SU-DHL-6 (cell line): ENCODE results near the gene CRISPLD2.

Source experiments
- H2AFZ ChIP-seq: fragments of 200-600 bp; sonication (generic); 2 replicates; pipeline ENCODE4 v1.6.1; 2014; ENCODE audit warnings: low read depth, mild to moderate bottlenecking, moderate library complexity, mixed read lengths, antibody characterized with exemption, low read length; ENCODE audit not compliant: severe bottlenecking
- H3F3A ChIP-seq: fragments of 200-600 bp; shearing (Covaris generic); 2 replicates; pipeline ENCODE4 v1.6.0; 2016; ENCODE audit warnings: antibody characterized with exemption, mild to moderate bottlenecking; ENCODE audit not compliant: insufficient read depth
- H3K27ac ChIP-seq: fragments of 200-600 bp; sonication (generic); 2 replicates; pipeline ENCODE4 v1.5.1; 2016; ENCODE audit warnings: low read depth, mild to moderate bottlenecking, low read length, moderate library complexity, mixed read lengths
- H3K27me3 ChIP-seq: fragments of 200-600 bp; sonication (generic), shearing (Covaris generic); 2 replicates; pipeline ENCODE4 v1.6.0; 2014; ENCODE audit warnings: mild to moderate bottlenecking, low read length
- H3K36me3 ChIP-seq: fragments of 200-600 bp; sonication (generic); 2 replicates; pipeline ENCODE4 v1.6.1; 2014; ENCODE audit warnings: mild to moderate bottlenecking, low read length, mixed read lengths
- H3K4me2 ChIP-seq: fragments of 300-600, 200-600 bp; shearing (Covaris generic), sonication (generic); 2 replicates; pipeline ENCODE4 v1.6.0; 2014; ENCODE audit warnings: low read length, low read depth, mild to moderate bottlenecking; ENCODE audit not compliant: poor library complexity, severe bottlenecking
- H3K4me3 ChIP-seq: fragments of 200-600 bp; sonication (generic); 2 replicates; pipeline ENCODE4 v1.5.1; 2014; ENCODE audit warnings: antibody characterized with exemption, low read length, mild to moderate bottlenecking, mixed read lengths; ENCODE audit not compliant: insufficient read depth, poor library complexity, severe bottlenecking
- H3K79me2 ChIP-seq: fragments of 200-600 bp; sonication (generic); 2 replicates; pipeline ENCODE4 v1.6.1; 2014; ENCODE audit warnings: mild to moderate bottlenecking, low read length, moderate library complexity; ENCODE audit not compliant: insufficient read depth
- H3K9ac ChIP-seq: fragments of 200-600 bp; sonication (generic); 2 replicates; pipeline ENCODE4 v1.7.0; 2014; ENCODE audit warnings: mild to moderate bottlenecking, low read length
- H3K9me2 ChIP-seq: fragments of 200-600 bp; sonication (generic); replicated peaks from 2 replicates; pipeline ENCODE4 v1.6.1; 2014; ENCODE audit warnings: low read length; ENCODE audit not compliant: insufficient read depth
- H3K9me3 ChIP-seq: fragments of 200-600 bp; sonication (generic); 2 replicates; pipeline ENCODE4 v1.6.1; 2014; ENCODE audit warnings: low read length, mixed read lengths; ENCODE audit not compliant: insufficient read depth
- H4K20me1 ChIP-seq: fragments of 200-600 bp; sonication (generic); 2 replicates; pipeline ENCODE4 v1.6.1; 2014; ENCODE audit warnings: low read depth, mild to moderate bottlenecking, antibody characterized with exemption, low read length, moderate library complexity, mixed read lengths
- EZH2phosphoT487 ChIP-seq: fragments of 200-600 bp; sonication (generic), shearing (Covaris generic); conservative IDR thresholded peaks from 2 replicates; pipeline ENCODE4 v1.6.1; 2018; ENCODE audit warnings: mild to moderate bottlenecking, antibody characterized with exemption, low read length, moderate library complexity, mixed read lengths
- TF ChIP-seq, protein P1 (sequence below): fragments of 200-600 bp; sonication (generic); IDR thresholded peaks from one replicate; pipeline ENCODE4 v1.5.1; 2017; ENCODE audit warnings: antibody characterized with exemption, mild to moderate bottlenecking, low read length, moderate library complexity; ENCODE audit not compliant: insufficient read depth, poor library complexity, severe bottlenecking

The CRISPLD2 gene

DNA sequence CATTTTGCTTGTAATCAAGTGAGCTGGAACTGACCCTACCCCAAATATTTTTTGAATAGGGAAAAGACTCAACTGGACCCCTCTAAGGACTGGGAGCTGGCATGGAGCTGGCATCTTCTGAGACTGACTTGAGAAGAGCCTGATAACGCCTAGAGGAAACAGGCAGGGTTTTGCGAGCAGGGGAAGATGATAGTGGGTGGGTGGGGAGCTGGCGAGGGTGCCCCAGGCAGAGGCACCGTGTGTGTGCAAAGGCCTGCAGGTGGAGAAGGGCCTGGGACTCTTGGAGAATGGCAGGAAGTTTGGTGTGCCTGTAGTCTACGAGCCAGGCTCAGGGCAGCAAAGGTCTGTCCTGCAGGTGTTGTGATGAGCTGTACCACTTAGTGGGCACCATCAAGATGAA, 4.1 kb downstream of the CRISPLD2 start:
- TF ChIP-seq EZH2phosphoT487, result no peak
- TF ChIP-seq, protein P1, sequence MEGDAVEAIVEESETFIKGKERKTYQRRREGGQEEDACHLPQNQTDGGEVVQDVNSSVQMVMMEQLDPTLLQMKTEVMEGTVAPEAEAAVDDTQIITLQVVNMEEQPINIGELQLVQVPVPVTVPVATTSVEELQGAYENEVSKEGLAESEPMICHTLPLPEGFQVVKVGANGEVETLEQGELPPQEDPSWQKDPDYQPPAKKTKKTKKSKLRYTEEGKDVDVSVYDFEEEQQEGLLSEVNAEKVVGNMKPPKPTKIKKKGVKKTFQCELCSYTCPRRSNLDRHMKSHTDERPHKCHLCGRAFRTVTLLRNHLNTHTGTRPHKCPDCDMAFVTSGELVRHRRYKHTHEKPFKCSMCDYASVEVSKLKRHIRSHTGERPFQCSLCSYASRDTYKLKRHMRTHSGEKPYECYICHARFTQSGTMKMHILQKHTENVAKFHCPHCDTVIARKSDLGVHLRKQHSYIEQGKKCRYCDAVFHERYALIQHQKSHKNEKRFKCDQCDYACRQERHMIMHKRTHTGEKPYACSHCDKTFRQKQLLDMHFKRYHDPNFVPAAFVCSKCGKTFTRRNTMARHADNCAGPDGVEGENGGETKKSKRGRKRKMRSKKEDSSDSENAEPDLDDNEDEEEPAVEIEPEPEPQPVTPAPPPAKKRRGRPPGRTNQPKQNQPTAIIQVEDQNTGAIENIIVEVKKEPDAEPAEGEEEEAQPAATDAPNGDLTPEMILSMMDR, result no peak
- no peaks in the 10 kb centered on the region for H3F3A ChIP-seq
- H3K9ac ChIP-seq, result no peak overlapping the region
- H3K9me3 ChIP-seq, result no peaks in the 10 kb centered on the region
- no peak overlapping the region for H3K27ac ChIP-seq
- H3K4me3 ChIP-seq, result no peak overlapping the region
- no peaks in the 10 kb centered on the region for H3K27me3 ChIP-seq
- H3K9me2 ChIP-seq, result no peaks in the 10 kb centered on the region
- no peaks in the 10 kb centered on the region for H3K79me2 ChIP-seq
- no peaks in the 10 kb centered on the region for H4K20me1 ChIP-seq
- no peaks in the 10 kb centered on the region for H3K36me3 ChIP-seq
- no peak overlapping the region for H2AFZ ChIP-seq
- no peak overlapping the region for H3K4me2 ChIP-seq

DNA sequence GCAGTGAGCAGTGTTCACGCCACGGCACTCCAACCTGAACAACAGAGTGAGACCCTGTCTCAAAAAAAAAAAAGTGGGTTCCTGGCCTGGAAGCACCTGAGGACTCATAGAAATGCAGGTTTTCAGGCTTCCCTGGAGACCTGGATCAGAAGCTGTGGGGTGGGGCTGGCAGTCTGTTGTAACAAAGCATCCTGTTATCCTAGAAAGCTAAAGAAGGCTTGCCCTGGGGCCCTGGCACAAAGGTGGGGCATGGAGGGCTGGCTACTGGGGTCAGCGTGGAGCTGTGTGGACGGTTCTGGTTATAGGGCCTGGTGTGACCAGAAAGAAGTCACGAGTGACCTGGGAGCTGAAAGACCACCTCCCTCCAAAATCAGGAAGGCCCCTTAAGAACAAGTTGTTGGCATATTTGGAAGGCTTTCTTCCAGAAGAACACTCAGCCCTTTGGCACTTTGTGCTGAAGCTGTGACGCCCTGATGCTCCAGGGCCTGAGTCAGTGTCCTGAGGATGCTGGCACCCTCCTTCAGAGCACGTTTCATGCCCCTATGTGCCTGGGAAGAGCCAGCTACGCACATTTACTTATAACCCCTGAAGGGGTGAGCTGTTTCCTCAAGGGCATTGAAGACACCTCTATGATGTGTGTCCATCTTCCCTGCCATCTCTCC, 6.2 kb downstream of the CRISPLD2 start:
- H3K4me3 ChIP-seq, result no peak overlapping the region
- no peaks in the 10 kb centered on the region for H3K36me3 ChIP-seq
- H4K20me1 ChIP-seq, result no peaks in the 10 kb centered on the region
- no peaks in the 10 kb centered on the region for H3K9me2 ChIP-seq
- H3F3A ChIP-seq, result no peaks in the 10 kb centered on the region
- no peaks in the 10 kb centered on the region for H3K27me3 ChIP-seq
- H2AFZ ChIP-seq, result no peak overlapping the region
- no peak overlapping the region for H3K4me2 ChIP-seq
- no peak overlapping the region for H3K27ac ChIP-seq
- TF ChIP-seq, protein P1, result no peak
- no peak overlapping the region for H3K9ac ChIP-seq
- no peaks in the 10 kb centered on the region for H3K79me2 ChIP-seq
- no peaks in the 10 kb centered on the region for H3K9me3 ChIP-seq

DNA sequence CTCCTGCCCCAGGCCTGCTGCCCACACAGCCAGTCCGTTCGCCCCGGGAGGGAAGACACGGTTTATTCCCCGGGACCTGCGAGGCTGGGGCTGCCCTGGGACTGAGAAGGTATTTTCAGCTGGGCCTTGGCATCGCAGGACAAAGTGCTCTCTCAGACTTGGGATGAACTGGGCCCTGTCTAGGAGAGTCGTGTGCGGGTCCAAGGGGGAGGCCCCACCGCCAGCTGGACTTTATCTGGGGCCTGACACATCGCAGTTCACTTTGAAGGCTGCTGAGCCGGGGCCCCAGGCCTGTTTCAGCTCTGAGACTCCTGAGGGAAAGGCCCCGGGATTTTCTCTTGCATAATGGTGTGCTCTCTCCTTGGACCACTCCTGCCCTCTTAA, 6.8 kb downstream of the CRISPLD2 start:
- no peak overlapping the region for H3K9ac ChIP-seq
- no peak overlapping the region for H3K27ac ChIP-seq
- TF ChIP-seq, protein P1, result no peak
- no peak for TF ChIP-seq EZH2phosphoT487
- no peak overlapping the region for H2AFZ ChIP-seq
- H4K20me1 ChIP-seq, result no peaks in the 10 kb centered on the region
- H3F3A ChIP-seq, result no peaks in the 10 kb centered on the region
- H3K79me2 ChIP-seq, result no peaks in the 10 kb centered on the region
- H3K36me3 ChIP-seq, result no peaks in the 10 kb centered on the region
- H3K4me3 ChIP-seq, result no peak overlapping the region
- no peak overlapping the region for H3K4me2 ChIP-seq
- no peaks in the 10 kb centered on the region for H3K9me2 ChIP-seq
- no peaks in the 10 kb centered on the region for H3K27me3 ChIP-seq
- no peaks in the 10 kb centered on the region for H3K9me3 ChIP-seq
